NCI-H2081 treated with DMSO at 0.1 percent for 48 hours (cell line): ENCODE data around the gene TMEM114.

Source experiments
- DNase-seq: peaks from one replicate; lab custom pipeline; 2025; lab: John Stamatoyannopoulos, UW

The TMEM114 gene

DNA sequence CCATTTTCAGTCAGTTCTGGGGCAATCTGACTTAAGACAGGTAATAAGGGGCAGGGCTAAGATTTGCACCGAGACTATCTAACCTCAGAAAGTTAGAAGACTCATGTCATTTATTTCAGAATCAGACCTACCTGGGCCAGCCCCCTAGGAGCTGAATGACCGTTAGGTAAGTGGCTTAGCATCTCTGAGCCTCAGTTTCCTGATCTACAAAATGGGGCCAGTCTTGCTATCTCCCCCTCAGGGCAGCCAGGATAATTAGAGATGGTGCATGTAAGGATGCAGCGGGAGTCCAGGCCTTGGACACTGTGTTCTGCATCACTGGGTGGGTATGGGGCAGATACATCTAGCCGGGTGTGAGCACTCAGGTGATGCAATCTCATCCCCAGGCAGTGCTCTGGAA is 20.8 kb upstream of the TMEM114 start:
- DNase-seq: no peak

DNA sequence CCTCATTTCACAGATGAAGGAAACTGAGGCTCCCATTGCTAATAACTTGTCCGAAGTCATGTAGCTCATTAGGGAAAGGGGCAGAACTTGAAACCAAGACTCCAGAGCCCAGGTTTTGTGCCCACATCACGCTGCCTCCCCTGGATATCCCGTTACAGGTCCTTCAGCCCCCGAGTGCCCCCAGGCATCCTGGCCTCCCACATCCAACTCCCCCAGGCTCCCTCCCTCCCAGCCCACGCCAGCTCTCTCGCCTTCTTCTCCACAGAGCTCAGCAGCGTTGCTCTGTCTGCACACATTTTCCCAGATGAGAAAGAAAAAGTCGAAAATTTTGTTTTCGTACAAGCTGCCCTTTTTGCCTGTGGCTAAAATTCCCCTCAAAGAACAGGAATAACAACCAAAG is 16.9 kb upstream of the TMEM114 start:
- no peak for DNase-seq

DNA sequence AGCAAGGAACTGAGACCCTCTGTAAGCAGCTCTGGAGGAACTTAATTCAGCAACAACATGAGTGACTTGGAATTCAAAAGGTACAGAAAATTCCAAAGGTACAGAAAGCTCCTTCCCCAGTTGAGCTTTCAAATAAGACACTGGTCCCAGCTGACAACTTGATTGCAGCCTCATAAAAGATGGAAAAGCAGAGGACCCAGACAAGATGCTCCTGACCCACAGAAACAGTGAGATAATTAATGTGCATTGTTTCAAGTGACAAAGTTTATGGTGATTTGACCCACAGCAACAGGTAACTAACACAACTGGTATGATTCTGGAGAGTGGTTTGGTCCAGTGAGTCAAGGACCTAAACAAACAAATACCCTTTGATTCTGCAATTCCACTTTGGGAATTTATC is 15.2 kb upstream of the TMEM114 start:
- DNase-seq: no peak

DNA sequence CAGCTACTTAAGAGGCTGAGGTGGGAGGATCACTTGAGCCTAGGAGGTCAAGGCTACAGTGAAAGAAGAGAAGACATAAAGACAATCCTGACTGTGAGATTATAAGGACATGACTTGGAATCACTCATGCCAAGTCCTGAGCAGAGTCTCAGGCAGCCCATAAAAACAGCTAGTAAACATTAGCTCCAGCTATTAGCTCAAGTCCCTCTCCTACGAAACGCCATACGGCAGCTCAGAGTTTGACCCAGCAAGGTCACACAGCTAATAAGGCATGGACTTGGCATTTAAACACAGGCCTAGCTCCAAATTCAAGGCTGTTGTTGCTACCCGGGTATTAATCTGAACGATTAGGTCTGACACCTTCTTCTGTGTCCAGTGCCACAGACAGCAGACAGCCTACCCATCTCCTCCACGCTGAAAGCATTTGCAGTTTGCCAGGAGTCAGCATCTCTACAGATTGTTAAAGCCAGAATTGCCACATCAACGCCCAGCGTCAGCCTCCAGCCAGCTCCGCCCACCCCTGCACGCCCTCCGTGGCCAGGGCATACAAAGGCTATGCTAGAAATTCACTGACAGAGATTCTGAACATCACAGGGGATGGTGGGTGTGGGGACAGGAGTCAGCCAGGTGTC is 9.9 kb upstream of the TMEM114 start:
- no peak for DNase-seq

DNA sequence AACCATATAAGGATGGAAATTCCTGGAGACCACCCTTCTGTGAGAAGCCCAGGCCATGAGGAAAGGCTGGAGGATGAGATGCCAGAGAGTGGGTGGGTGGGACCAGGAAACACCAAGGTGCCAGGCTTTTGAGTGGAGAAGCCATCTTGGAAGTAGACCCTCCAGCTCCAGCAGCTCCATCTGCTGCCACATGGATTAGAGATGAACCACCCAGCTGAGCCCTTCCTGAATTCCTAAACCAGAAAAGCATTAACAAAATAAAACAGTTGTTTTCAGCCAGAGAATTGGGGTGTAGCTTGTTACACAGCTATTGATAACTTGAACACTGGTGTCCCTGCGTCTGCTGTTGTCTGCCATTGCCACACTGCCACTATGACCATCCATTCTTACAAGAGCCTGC is 6.3 kb upstream of the TMEM114 start:
- DNase-seq: no peak

DNA sequence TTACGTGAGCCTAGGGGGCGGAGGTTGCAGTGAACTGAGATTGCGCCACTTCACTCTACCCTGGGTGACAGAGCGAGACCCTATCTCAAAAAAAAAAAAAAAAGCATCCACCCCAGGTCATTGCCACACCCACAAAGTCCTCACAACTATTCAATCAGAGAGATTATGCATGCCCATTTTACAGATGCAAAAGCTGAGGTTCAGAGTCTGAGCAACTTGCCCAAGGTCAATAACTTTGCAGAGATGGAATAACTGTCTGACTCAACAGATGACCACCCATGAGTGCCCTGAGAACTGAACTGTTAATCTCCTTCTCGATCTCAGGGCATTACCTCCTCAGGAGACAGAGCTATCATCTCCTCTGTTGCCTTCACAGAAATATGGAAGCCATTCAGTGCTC is 5.5 kb upstream of the TMEM114 start:
- DNase-seq: no peak

DNA sequence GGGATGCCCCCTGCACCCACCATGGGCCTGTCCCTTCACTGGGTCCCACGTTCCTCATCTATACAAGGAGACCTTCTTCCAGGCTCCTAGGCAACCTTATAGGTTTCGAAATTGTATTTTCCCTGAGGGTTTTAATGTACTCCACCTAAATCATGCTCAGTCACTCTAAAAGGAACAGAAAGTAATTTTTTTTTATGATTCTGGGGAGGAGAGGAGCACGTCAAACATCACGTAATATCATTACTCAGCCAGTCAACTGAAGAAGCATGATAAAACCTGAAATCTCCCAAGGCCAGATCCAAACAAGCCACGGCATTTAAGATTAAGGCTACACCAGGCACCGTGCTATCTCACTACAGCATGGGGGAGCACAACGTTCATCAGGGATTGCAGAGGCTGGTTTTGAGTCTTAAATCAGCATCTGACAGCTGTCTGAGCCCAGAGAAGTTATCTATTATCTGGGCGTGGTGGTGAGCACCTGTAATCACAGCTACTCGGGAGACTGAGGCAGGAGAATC is 3.9 kb upstream of the TMEM114 start:
- DNase-seq: no peak

DNA sequence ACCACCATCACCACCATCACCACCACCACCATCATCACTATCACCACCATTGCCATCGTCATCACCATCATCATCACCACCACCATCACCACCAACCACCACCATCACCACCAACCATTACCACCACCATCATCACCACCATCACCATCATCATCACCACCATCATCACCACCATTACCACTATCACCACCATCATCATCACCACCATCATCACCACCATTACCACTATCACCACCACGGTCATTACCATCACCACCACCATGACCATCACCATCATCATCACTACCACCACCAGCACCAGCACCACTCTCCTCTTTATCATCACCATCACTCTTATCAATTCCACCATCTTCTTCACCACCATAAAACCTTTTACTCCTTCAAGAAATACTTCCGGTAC is 1.1 kb upstream of the TMEM114 start:
- no peak for DNase-seq

DNA sequence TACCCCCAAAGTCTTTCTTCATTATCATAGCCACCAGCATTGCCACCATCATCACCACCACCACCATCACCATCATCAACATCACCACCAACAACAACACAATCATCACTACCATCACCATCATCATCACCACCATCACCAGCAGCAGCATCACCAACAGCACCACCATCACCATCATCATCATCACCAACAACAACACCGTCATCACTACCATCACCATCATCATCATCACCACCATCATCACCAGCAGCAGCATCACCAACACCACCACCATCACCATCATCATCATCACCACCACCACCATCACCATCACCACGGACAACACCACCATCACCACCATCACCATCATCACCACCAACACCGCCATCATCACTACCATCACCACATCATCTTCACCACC is 500 bp upstream of the TMEM114 start:
- DNase-seq: no peak

DNA sequence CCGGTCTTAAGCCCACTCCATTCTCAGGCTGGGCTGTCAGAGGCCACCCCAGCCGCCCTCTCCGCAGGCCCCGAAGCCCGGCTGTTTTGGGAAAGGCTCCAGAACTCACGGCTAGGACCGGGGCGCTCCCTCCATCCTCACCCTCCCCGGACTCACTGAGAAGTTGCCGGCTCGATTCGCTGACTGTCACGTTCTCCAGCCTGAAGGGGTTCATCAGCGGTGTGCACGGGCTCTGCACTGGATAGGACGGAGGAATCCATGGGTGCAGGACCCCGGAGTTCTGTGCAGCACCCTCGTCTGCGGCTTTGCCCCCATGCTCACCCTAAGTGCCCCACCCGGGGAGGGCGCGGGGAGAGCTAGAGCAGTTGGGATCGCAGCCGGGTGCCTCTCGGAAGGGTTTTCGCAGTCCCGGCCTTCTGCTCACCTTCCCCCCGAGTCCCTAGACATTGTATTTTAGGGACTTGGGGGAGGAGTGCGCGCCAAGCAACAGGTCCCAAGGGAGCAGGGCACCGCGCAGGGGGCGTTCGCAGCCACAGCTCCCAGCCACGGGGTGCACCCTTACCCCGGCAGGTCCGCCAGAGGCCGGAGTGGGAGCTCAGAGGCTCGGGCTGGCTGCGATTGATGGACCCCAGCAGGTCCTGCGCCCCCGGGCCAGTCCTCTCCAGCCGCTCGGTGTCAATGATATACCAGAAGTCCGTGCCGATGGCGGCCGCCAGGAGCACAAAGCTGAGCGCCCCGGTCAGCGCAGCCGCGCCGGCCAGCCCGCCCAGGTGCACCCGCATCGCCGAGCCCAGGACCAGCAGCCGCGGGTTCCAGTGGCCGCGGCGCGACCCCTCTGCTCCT is 1.0 kb downstream of the TMEM114 start:
- DNase-seq: no peak

DNA sequence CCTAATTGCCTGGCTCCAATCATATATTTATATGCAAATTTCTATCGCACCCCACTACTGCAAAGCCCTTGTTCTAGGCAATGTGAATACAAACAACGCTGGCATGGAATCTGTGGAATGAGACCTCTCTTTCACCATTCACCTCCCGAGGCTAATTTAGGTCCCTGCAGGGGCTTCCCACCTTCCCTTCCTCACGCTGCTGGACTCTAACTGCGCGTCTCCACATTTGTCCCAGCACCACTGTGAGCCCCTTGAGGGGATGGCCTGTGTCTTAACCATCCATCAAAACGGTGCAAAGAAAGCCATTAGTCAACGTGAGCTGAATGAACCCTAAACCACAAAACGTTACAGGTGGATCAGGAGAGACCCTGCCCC is 1.6 kb downstream of the TMEM114 start:
- no peak for DNase-seq

DNA sequence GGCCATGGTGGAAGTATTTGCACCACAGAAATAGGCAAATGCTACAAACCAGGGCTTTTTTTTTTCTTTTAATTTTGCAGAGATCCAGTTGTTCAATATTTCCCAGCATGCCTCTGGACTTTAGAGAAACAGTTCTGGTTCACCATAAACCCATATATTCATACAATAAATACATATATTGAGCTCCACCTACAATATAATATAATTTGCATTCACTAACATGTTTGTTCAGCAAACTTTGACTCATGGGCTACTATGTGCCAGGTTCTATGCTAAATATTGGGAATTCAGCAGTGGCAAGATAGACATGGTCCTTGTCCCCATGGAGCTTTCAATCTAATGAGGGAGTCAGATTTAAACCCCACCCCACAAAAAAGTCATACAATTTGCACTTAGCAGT is 3.2 kb downstream of the TMEM114 start:
- DNase-seq: no peak

DNA sequence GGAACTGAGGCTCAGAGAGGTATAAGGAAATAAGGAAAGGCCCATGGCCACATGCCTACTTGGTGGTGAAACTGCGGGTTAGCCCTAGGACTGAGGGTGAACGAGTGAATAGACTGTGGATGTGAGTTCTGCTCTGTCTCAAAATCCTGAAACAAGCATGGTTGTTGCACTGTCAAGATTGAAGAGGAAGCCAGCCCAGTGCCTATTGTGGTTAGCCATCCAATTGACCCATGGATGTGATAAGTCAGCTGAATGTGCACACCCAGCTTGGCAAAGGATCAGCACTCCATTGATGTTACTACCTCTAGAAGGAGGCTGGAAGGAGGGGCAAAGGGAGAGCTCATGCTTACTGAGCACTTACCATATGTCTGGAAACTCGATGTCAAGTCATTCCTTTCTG is 4.5 kb downstream of the TMEM114 start:
- DNase-seq: no peak

DNA sequence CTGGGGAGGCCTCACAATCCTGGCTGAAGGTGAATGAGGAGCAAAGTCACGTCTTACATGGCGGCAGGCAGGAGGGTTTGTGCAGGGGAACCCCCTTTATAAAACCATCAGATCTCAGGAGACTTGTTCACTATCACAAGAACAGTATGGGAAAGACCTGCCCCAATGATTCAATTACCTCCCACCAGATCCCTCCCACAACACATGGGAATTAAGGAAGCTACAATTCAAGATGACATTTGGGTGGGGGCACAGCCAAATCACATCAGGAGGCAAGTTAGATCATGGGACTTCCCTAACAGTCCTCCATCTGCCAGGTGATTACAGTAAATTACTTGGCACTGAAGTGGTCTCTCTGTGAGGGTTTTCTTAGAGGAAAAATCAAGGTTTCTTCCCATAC is 5.3 kb downstream of the TMEM114 start:
- no peak for DNase-seq

DNA sequence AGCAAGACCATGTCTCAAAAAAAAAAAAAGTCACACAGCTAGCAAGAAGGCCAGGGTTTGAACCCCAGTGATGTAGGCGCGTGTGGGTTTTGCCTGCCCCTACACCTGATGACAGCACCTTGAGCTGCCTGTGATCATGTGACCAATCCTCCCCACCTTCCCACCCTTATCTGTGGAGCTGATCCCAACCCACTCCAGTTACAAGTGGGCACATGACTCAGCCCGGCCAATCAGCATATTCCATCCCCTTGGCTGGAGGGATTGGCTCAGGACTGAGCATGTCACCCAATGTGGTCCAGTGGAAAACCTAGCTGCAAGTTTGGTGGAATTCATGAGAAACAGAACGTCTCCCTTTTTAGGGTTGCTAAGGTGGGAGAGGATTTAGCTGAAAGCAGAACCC is 6.6 kb downstream of the TMEM114 start:
- DNase-seq: no peak

DNA sequence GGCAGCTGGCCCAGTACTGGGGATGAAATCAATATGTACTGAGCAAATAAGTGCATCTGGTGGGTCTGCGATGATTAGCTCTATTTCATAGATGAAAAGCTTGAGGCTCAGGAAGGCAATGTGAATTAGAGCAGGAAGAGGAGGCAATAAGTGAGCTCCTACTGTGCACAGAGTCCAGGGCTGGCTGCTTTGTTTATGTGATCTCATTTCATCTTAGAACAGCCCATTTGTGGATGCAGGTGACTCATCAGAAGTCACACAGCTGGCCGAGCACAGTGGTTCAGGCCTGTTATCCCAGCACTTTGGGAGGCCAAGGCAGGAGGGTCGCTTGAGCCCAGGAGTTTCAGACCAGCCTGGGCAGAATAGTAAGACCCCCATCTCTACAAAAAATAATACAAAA is 7.1 kb downstream of the TMEM114 start:
- no peak for DNase-seq

DNA sequence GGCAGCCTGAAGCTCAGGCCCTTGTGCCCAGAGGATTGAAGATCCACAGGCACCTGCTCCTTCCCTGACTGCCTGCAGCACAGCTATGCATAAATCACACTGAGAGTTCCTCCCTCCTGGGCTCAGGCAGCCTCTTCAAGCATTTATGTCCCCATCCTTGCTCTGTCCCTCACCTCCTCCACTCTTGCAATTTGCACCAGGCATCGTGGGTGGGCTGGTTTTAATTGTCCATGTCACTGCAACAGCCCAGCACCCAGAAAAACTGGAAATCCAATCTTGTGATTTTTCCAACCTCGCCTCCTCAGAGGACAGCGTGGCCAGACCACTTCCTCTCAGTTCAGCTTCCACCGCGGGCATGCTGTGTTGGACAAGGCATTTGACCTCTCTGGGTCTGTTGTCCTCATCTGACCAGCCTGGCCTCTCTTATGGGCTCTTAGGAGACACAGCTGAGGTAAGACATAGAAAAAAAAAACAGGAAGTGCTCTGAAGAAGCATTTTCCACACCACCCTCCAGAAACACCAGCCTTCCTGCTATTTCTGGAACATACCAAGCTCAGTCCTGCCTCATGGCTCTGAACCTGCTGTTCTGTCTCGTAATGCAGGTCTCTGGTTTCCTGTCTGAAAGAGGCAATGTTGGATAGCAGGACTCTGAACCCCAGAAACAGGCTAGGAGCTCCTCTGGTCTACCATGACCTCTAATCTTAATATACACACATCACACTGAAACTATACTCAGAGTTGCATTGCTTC is 8.3 kb downstream of the TMEM114 start:
- no peak for DNase-seq

DNA sequence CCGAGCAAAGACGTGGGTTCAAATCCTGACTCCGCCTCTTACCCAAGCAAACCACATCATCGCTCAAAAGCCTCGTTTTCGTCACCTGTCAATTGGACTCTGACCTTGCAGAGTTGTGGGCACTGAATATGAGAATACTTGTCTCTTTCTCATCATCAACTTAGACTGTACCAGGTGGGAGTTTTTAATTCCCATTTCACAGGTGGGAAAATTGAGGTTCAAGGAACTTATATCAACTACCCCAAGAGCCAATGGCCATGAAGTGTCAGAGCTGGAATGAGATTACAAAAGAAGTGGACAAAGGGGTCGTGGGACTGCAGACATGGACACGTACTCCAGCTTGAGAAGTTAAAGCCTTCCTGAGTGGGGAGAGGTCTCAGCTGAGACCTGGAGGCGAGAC is 10.8 kb downstream of the TMEM114 start:
- DNase-seq: no peak

DNA sequence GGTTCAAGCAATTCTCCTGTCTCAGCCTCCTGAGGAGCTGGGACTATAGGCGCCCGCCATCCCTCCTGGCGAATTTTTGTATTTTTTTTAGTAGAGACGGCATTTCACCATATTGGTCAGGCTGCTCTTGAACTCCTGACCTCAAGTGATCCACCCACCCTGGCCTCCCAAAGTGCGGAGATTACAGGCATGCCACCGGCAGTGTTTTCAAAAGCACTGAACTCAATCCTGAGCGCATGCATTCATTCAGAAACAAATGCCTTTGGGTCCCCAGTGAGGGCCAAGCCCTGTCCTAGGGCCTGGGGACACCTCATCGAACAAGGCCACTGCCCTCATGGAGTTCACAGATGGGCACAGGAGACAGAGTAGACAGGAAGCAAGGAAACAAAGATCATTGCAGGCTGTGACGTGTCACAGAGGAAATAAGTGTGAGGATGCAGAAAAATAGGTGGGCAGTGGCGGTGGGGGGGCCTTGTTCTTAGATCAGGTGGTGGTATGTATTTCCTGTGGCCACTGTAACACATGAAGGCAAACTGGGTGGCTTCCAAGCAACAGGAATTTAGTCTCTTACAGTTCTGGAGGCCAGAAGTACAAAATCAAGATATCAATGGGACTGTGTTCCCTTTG is 12.5 kb downstream of the TMEM114 start:
- DNase-seq: no peak

DNA sequence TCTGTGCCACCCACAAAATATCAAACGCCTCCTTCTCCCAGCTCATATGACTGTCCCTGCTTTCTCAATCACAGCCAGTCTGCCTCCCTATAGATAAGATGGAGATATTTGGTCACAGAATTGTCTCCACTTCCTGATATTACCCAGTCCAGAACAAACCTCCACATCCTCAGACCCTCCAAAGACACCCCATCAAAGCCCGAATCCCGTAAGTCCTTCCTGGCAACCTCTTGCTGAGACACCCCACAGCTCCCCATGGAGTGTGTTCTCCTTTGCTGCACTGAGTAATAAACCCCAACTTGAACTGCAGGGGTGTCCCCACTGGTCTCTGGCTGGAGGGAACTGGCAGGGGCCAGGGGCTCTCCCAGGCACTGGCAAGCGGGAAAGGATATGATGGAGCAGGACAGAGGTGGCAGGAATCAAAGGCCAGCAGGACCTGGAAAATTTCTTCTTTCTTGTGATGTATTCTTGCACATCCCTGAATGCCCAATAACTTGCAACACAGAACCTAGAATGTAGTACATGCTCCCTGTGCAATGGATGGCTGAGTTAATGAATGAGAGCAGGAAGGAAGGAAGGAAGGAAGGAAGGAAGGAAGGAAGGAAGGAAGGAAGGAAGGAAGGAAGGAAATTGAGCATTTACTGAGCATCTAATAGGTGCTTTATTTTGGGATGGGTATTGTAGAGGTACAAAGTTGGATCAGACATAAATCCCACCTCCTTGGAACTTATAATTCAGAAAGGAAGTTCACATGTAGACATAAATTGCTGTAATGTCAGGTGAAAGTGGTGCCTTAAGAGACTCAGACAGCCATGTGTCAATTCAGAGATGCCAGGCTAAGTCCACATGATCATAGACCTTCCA is 13.9 kb downstream of the TMEM114 start:
- no peak for DNase-seq

DNA sequence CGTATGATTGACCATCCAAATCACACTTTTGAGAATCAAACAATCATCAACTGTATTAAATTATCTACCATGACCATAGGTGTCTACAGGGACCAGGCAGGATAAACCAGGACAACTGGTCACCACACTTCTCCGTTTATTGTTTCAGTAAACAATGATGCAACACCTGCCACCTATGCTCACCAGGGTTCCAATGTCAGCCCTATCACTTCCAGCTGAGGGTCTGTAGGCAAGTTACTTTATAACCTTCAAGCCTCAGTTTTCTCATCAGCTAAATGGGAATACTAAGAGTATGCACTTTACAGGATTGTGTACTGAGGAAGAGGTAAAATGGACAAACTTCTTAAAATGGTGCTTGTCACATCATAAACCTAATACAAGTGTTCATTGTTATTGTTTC is 14.9 kb downstream of the TMEM114 start:
- DNase-seq: no peak
